GM19463 (cell line): ENCODE data around the gene DUSP11.
"Not testable (repeated sequence)": the region's sequence is repeated elsewhere in the genome, so short reads cannot be mapped to it uniquely, and the experiment has no call there.

Source experiments
- ATAC-seq: cut with Tn5 transposase; IDR thresholded peaks from one replicate; pipeline ENCODE4 v1.9.1; 2021; ENCODE audit warnings: mild to moderate bottlenecking, moderate library complexity; ENCODE audit not compliant: unreplicated experiment

Gene DUSP11

GRCh38 chr2:73779467-73780236 lies at the start of gene DUSP11:
Gene DUSP11, minus strand, starts transcription at chr2:73780103. Its CDS starts 129 bp downstream, at chr2:73779974.
- peak; percentile 99 for ATAC-seq

GRCh38 chr2:73828818-73829570 lies 49.1 kb upstream of the DUSP11 start, which contains the start of gene STAMBP:
Gene STAMBP, plus strand, starts transcription at chr2:73828961. Its CDS starts 1,896 bp downstream, at chr2:73830857.
- peak; percentile 93 for ATAC-seq

- no peak for ATAC-seq
Observed at GRCh38 chr2:73828389-73828817, 48.5 kb upstream of the DUSP11 start.

GRCh38 chr2:73827660-73828388 lies 47.9 kb upstream of the DUSP11 start:
- no peak for ATAC-seq

GRCh38 chr2:73827018-73827417 lies 47.1 kb upstream of the DUSP11 start:
- no peak for ATAC-seq

GRCh38 chr2:73825408-73825807 lies 45.5 kb upstream of the DUSP11 start:
- no peak for ATAC-seq

GRCh38 chr2:73823916-73824523 lies 44.1 kb upstream of the DUSP11 start:
- no peak for ATAC-seq

- ATAC-seq: no peak
Observed at GRCh38 chr2:73823416-73823815, 43.5 kb upstream of the DUSP11 start.

- no peak for ATAC-seq
Observed at GRCh38 chr2:73822991-73823390, 43.1 kb upstream of the DUSP11 start.

GRCh38 chr2:73822276-73822675 lies 42.4 kb upstream of the DUSP11 start:
- peak; percentile 69 for ATAC-seq

- ATAC-seq: no peak
Observed at GRCh38 chr2:73821669-73822068, 41.8 kb upstream of the DUSP11 start.

- peak; percentile 83 for ATAC-seq
Observed at GRCh38 chr2:73821227-73821626, 41.3 kb upstream of the DUSP11 start.

- no peak for ATAC-seq
Observed at GRCh38 chr2:73818296-73818695, 38.4 kb upstream of the DUSP11 start.

GRCh38 chr2:73812635-73813034 lies 32.7 kb upstream of the DUSP11 start:
- no peak for ATAC-seq

- no peak for ATAC-seq
Observed at GRCh38 chr2:73811878-73812277, 32.0 kb upstream of the DUSP11 start.

- not testable (repeated sequence) for ATAC-seq
Observed at GRCh38 chr2:73783883-73784282, 4.0 kb upstream of the DUSP11 start, which contains the start of gene C2orf78. Gene C2orf78, plus strand, starts transcription at chr2:73784183. Its CDS starts 127 bp downstream, at chr2:73784310.

- not testable (repeated sequence) for ATAC-seq
Observed at GRCh38 chr2:73783402-73783801, 3.5 kb upstream of the DUSP11 start.

- ATAC-seq: no peak
Observed at GRCh38 chr2:73780237-73780582, 307 bp upstream of the DUSP11 start.

- ATAC-seq: not testable (repeated sequence)
Observed at GRCh38 chr2:73778867-73779466, 936 bp downstream of the DUSP11 start.

- no peak for ATAC-seq
Observed at GRCh38 chr2:73776869-73777519, 2.9 kb downstream of the DUSP11 start.
